T-helper 22 cell (primary cell): Measurements from ENCODE around the gene COPG1.

Experiments used
- DNase-seq: peaks from one replicate; pipeline ENCODE4 v3.0.0-alpha.2; 2020; ENCODE audit warnings: low read depth

The COPG1 gene

DNA sequence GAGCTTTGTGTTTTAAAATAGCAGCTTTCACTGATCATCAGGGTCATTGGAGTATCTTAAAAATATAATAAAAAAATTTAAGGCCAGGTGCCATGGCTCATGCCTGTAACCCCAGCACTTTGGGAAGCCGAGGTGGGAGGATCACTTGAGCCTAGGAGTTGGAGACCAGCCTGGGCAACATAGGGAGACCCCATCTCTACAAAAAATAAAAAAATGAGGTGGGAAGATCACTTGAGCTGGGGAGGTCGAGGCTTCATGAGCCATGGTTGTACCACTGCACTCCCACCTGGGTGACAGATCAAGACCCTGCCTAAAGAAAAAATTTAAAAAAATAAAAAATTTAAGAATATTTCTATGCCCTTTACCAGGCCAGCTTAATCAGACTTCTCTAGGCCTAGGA lies 30.8 kb downstream of the COPG1 start:
- no peak for DNase-seq

GRCh38 chr3:129281726-129282125 lies 32.3 kb downstream of the COPG1 start:
- no peak for DNase-seq

DNA sequence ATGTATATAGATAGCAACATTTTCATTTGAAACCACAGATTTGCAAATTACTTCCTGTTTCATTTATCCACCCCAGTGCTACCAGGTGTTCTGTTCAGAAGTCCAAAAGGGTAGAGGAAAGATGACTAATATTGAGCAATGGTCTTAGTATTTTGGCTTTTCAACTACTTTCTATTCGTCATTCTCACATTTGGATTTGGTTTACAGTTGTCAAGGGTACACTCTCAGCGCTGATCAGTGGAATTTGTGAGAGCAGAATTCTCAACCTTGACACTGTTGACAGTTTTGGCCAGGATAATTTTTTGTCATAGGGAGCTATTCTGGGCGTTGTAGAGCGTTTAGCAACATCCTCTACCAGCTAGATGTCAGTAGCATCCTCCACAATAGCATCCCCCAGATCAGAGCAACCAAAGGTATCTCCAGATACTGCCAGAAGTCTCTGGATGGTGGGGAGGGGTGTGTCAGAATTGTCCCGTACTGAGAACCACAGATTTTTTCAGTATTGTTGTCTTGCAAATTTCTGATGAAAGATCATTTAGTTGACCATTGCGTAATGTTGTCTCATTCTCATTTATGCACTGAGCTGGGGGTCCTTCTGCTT lies 33.4 kb downstream of the COPG1 start:
- DNase-seq: no peak

DNA sequence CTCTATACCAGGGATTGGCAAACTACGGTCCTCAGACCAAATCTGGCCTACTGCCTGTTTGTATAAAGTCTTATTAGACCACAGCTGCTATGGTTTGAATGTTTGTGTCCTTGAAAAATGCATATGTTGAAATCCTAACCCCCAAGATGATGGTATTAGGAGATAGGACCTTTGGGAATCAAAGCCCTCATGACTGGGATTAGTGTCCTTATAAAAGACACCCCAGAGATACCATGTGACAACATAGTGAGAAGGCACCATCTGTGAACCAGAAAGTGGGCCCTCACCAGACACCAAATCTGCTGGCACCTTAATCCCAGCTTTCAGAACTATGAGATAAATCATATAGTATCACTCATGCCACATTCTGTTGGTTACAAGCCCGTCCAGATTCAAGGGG lies 36.7 kb downstream of the COPG1 start:
- no peak for DNase-seq

- no peak for DNase-seq
Measured at GRCh38 chr3:129288446-129288845, 39.0 kb downstream of the COPG1 start.

- DNase-seq: no peak
Measured at GRCh38 chr3:129289201-129289921, 40.0 kb downstream of the COPG1 start.

DNA sequence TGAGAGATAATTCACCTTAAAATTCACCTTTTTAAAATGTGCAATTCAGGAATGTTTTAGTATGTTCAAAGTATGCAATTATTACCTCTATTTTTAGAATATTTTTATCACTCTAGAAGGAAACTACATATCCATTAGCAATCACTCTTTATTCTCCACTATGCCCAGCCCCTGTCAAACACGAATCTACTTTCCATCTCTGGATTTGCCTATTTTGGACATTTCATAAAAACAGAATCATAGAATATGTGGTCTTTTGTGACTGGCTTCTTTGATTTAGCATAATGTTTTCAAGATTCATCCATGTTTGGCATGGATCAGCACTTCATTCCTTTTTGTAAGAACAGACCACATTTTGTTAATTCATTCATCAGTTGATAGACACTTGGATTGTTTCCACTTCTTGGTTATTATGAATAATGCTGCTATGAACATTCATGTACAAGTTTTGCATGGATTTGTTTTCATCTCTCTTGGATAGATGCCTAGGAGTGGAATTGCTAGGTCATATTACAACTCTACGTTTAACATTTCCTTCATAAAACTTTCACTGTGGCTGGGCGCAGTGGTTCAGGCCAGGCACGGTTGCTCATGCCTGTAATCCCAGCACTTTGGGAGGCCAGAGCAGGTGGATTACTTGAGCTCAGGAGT lies 42.0 kb downstream of the COPG1 start:
- DNase-seq: no peak

DNA sequence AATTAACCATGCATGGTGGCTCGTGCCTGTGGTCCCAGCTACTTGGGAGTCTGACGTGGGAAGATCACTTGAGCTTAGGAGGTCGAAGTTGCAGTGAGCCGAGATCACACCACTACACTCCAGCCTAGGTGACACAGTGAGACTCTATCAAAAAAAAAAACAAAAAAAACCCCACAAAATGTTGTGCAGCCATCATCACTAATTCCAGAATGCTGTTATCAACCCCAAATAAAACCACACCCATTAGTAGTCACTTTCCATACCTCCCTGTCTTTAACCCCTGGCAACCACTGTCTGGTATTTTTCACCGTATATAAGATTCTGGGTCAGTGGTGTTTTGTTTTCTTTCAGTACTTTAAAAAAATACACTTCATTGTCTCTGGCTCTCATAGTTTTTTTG lies 45.9 kb downstream of the COPG1 start:
- DNase-seq: no peak

DNA sequence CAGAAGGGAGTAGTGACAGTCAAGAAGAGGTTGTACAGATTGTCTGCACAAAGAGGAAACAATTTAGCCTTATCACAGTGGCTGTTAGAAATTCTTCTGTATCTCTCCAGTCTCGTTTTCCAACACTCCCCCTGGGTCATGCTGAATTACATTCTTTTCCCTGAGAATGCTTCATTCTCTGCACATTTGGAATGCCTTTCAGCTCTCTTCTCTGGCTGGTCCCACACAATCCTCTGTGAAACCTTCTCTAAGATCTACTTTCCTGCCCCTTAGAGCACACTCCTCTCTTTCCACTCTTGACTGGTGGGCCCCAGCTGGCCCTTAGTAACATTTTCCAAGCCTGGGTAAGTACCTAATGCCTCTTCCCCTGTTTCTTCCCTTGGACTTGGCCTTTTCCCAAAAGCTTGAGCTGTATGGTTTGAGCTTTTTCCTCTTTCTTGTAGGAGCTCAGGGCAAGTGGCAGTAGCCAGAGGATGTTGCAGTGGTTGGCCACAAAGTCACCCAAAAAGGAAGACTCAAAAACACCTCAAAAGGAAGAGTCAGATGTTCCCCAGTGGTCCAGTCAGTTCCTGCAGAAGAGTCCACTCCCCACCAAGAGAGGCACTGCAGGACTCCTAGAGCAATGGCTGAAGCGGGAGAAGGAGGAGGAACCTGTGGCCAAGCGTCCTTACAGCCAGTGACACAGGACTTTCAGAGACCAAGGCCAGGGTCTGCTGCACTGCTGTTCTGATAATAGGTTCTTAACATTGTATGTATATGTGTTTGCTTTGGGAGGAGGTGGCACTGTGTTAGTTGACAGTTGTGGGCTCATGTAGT lies 54.9 kb downstream of the COPG1 start:
- no peak for DNase-seq

DNA sequence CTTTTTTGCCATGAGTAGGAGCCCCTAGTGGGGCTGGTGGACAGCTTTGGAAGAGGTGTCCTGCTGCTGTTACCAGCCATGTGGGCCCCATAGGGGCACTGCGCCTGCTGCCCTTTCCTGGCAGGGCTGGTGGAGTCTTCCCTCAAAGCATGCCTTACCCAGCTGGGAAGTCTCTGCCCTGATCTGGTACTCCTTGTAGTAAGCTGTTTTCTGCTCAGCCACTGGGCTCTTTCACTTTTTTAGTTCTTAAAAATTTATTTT lies 55.5 kb downstream of the COPG1 start:
- no peak for DNase-seq

DNA sequence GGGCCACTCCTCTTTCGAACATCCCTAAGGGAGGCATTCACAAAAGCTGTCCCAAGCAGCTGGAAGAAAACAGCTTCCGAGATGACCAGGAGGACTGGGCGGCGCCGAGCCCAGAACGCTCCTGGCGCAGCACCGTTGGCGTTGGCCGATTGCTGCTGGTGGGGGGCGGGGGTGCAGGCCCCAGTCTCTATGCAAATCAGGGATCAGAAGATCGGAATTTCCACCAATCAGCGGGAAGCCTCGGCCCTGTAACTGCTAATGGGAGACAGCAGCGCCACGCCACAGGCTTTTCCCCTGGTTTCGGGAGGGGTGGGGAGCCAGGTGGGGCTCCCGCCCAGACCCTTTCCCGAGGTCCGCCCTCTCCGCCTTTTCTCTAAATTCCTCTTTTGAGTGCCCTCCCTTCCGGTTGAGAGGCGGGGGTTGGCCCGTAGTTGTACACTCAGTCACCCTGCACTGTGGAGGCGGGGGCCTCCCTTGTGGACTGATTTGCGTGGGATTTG lies 56.2 kb downstream of the COPG1 start:
- DNase-seq: no peak

GRCh38 chr3:129308636-129309035 lies 59.2 kb downstream of the COPG1 start:
- DNase-seq: no peak

DNA sequence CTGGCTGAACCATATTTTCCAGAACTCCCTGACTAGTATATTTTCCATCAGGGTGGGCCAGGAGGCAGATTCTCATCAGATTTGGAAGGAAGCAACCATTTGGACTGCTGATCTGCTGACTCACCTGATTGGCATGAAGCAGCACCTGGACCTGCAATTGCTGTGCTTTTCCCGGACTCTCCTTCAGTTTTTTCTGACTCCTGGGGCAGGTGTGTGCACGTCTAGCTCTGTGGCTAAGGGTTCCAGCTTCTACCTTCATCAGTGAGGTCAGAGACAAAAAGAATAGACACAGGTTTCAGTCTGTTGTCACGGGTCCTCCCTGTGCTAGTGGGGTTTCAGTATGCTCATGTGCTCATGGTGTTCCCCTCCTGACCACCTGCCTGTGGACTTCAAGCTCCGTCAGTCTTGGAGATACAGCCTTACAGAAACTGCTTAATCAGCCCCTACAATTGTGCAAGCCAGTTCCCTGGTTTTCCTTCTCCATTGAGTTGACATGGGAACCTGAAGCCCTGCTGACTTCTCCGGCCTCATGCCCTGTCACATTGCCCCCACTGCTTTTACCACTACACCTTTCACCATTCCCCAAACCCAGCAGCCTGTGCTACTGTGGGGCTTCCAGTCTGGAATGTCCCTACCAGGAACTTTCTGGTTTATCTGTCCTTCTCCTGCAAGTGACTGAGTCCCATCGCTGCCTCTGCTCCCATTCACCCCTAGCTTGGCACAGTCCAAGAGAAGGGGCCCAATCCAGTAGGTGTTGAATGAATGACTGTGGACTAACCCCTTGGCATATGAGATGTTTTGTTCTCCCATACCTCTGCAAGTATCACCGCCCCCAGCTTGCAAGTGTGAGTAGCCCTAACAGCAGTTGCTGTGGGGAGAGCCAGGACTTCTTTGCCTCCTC lies 61.0 kb downstream of the COPG1 start:
- DNase-seq: no peak

- DNase-seq: no peak
Measured at GRCh38 chr3:129311054-129311902, 61.9 kb downstream of the COPG1 start.

GRCh38 chr3:129312021-129312639 lies 62.7 kb downstream of the COPG1 start:
- no peak for DNase-seq

DNA sequence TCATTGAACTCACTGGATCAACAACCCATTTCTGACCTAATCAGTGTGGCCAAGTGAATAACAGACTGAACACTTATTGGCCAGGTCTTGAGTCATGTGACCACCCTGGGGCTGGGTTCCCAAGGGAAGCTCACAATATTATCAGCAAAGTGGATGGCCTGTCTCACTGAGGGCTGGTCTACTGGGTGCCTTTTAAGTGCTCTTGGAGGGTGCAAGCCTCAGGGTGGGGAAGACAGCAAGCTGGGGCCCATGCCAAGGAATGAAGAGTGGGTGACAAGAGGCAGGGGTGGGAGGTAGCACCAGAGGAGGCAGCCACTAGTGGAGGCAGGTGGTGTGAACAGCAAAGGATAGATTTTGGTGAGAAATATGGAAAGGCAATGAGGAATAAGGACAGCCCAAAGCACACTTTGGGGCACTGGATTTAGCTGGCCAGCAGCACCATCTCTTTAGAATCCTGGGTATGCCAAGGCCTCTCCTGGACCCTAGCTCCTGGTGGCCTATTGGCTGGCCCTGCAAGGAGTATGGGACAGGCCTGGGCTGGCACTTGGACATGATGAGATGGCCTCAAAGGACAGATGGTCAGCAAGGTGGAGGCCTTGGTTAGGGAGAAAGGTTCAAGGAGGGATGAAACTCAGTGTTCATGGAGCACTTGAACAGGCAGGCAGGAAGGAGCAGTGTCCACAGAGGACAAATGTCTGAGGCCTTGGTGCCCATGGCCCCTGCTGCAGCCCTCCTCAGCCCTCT lies 63.4 kb downstream of the COPG1 start:
- DNase-seq: no peak

DNA sequence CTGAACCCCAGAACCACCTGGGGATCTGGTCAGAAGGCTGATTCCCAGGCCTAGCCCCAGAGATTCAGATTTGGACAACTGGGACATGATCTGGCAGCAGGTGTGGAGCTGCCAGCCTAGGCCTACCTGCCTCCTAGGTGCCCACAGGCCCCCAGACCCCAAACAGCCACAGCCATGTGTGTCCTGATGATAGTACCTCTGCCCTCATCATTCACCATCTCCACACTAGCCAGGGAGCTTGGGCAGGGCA lies 63.9 kb downstream of the COPG1 start:
- no peak for DNase-seq

GRCh38 chr3:129313665-129314385 lies 64.4 kb downstream of the COPG1 start:
- DNase-seq: no peak
